ENCODE data around the gene ADAMTS13.
"Not testable (repeated sequence)": the region's sequence is repeated elsewhere in the genome, so short reads cannot be mapped to it uniquely, and the experiment has no call there.

Gene ADAMTS13

GRCh38 chr9:133427658-133428348 lies 5.6 kb downstream of the ADAMTS13 start:
- peak; percentile 31 for DNase-seq

- DNase-seq, result peak; percentile 91
Observed at GRCh38 chr9:133428617-133429101, 6.5 kb downstream of the ADAMTS13 start.

- DNase-seq, result peak; percentile 56
Observed at GRCh38 chr9:133429214-133429613, 7.0 kb downstream of the ADAMTS13 start.

GRCh38 chr9:133429641-133430161 lies 7.5 kb downstream of the ADAMTS13 start:
- peak; percentile 98 for DNase-seq

- DNase-seq, result peak; percentile 21
Observed at GRCh38 chr9:133430244-133430643, 8.1 kb downstream of the ADAMTS13 start.

- peak; percentile 42 for DNase-seq
Observed at GRCh38 chr9:133433351-133433843, 11.2 kb downstream of the ADAMTS13 start.

GRCh38 chr9:133436681-133437080 lies 14.5 kb downstream of the ADAMTS13 start:
- DNase-seq, result peak; percentile 6

- no peak for DNase-seq
Observed at GRCh38 chr9:133437753-133438531, 15.8 kb downstream of the ADAMTS13 start.

GRCh38 chr9:133439337-133439736 lies 17.2 kb downstream of the ADAMTS13 start:
- DNase-seq, result no peak

GRCh38 chr9:133440874-133441273 lies 18.7 kb downstream of the ADAMTS13 start:
- no peak for DNase-seq

GRCh38 chr9:133441571-133441970 lies 19.4 kb downstream of the ADAMTS13 start:
- no peak for DNase-seq

GRCh38 chr9:133443248-133443647 lies 21.1 kb downstream of the ADAMTS13 start:
- DNase-seq, result no peak

- DNase-seq, result no peak
Observed at GRCh38 chr9:133443982-133444381, 21.8 kb downstream of the ADAMTS13 start.

GRCh38 chr9:133445293-133445969 lies 23.3 kb downstream of the ADAMTS13 start:
- no peak for DNase-seq

GRCh38 chr9:133448487-133448972 lies 26.4 kb downstream of the ADAMTS13 start:
- no peak for DNase-seq

GRCh38 chr9:133449760-133450159 lies 27.6 kb downstream of the ADAMTS13 start:
- peak; percentile 88 for DNase-seq

- DNase-seq, result not testable (repeated sequence)
Observed at GRCh38 chr9:133451865-133452264, 29.7 kb downstream of the ADAMTS13 start.

GRCh38 chr9:133452562-133452961 lies 30.4 kb downstream of the ADAMTS13 start:
- DNase-seq, result no peak

GRCh38 chr9:133453651-133454050 lies 31.5 kb downstream of the ADAMTS13 start:
- DNase-seq, result no peak

GRCh38 chr9:133454325-133454724 lies 32.2 kb downstream of the ADAMTS13 start:
- no peak for DNase-seq

- no peak for DNase-seq
Observed at GRCh38 chr9:133454943-133455673, 32.9 kb downstream of the ADAMTS13 start.

GRCh38 chr9:133455936-133456335 lies 33.8 kb downstream of the ADAMTS13 start:
- no peak for DNase-seq
